Dedifferentiated amniotic fluid mesenchymal stem cell (primary cell): ENCODE results near the gene LGI4.
"Not testable (repeated sequence)": the region's sequence is repeated elsewhere in the genome, so short reads cannot be mapped to it uniquely, and the experiment has no call there.

Experiments
- DNase-seq: peaks from one replicate; pipeline ENCODE4 v3.0.0-alpha.2; 2016; ENCODE audit errors: extremely low spot score

The LGI4 gene

GRCh38 chr19:35106898-35107541 is 27.8 kb downstream of the LGI4 start:
- no peak for DNase-seq

DNA sequence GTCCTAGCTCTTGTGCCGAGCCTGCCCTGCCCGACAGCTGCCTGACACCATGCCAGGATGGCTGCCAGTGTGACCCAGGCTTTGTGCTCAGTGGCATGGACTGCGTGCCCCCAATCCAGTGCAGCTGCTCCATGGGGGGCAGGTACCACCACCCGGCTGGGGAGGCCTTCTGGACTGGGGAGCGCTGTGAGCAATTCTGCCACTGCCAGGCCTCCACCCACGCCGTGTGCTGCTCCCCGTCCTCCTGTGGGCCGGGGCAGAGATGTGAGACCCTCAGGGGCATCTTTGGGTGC is 28.6 kb downstream of the LGI4 start:
- DNase-seq = no peak

DNA sequence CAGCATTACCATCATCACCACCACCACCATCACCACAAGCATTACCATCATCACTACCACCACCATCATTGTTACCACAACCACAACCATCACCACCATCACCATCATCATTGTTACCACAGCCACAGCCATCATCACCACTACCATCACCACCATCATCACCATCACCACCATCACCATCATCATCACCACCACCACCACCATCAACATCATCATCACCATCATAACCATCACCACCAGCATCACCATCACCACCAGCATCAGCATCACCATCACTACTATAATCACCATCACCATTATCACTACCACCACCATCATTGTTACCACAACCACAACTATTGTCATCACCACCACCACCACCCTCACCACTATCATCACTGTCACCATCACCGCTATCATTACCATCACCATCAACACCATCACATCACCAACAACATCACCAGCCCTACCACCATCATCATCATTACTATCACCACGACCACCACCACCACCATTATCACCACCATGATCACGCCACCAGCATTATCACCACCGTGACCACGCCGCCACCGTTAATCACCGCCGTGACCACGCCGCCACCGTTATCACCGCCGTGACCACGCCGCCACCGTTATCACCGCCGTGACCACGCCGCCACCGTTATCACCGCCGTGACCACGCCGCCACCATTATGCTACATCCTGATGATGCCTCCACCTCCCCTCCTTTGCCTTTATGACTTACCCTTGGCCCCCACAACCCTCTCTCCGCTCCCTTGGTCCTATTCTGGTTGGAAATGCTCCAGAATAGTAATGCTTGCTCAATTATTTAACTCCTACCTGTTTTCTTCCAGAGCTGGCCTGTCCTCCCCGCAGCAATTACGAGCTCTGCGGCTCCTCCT is 29.2 kb downstream of the LGI4 start:
- DNase-seq = no peak

DNA sequence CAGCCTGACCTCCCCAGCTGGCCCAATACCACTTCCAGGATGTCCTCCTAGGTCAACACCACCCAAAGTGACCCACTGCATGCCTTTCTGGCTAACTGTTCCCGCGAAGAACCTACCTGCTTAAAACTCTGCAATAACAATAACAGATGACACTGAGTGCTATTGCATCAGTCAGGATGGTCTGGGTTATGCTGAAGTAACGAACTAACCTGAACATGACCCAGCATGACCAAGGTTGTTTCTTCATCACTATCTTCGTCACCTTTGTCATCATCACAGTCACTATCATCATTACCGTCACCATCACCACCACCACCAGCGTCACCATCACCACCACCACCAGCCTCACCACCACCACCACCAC is 29.8 kb downstream of the LGI4 start:
- no peak for DNase-seq

DNA sequence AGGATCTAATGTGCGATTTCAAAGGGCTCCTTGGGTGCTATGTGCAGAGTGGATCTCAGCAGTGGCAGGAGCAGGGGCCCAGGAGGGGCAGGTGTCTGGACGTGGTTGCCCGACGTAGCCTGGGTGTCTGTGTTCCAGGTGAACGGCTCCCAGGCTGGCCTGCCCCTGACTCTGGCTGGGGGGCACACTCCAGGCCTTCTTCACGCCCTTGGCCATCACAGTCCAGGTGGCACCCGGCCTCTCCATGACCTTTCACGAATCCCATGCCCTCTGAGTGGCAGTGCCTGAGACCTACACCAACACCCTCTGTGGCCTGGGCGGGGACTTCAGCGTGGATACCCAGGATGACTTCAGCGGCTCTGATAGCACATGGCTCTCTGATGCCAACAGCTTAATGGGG is 30.5 kb downstream of the LGI4 start:
- no peak for DNase-seq

DNA sequence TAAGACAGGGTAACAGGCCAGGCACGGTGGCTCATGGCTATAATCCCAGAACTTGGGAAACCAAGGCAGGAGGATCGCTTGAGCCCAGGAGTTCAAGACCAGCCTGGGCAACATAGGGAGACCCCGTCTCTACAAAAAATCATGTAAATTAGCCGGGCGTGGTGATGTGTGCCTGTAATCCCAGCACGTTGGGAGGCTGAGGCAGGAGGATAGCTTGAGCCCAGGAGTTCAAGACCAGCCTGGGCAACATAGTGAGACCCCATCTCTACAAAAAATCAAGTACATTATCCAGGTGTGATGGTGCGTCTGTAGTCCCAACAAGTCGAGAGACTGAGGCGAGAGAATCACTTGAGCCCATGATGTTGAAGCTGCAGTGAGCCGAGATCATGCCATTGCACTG is 31.2 kb downstream of the LGI4 start:
- not testable (repeated sequence) for DNase-seq

DNA sequence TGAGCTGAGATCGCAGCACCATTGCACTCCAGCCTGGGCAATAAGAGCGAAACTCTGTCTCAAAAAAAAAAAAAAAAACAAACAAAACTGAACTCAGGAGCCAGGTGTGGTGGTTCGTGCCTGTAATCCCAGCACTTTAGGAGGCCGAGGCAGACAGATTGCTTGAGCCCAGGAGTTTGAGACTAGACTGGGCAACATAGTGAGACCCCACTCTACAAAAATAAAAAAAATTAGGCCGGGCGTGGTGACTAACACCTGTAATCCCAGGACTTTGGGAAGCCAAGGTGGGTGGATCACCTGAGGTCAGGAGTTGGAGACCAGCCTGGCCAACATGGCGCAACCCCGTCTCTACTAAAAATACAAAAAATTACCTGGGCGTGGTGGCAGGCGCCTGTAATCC is 32.9 kb downstream of the LGI4 start:
- DNase-seq = not testable (repeated sequence)

GRCh38 chr19:35100588-35101533 is 34.0 kb downstream of the LGI4 start:
- DNase-seq = no peak

- no peak for DNase-seq
Observed at GRCh38 chr19:35099897-35100275, 35.0 kb downstream of the LGI4 start.

DNA sequence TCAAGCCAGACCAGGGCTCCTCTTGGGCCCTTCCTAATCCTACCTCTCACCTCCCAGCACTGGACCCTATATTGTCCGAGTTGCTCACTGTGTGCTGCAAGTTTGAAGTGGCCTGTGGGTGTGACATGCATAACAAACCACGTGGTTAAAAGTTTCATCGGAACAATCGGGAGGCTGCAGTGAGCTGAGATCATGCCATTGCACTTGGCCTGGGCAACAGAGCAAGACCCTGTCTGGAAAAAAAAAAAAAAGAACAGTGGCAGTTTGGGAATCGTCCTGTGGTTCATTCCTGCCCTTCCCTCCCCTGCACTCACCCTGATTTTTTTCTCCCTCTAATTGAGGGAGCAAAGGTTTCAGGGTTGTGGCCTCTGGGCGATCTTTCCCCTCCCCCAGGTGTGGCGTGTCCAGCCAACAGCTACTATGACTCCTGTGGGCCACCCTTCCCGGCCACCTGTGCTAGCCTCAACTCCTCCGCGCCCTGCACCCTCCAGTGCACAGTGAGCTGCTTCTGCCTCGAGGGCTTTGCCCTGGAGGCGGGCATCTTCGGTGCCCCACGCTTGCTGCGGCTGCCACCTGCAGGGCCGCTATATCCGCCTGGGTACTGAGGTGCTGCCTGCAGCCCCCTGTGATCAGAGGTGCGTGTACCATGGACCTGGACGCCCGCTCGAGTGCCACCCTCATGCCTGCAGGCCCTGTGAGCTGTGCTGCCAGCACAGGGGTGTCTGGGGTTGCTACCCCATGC is 35.5 kb downstream of the LGI4 start:
- DNase-seq = no peak

DNA sequence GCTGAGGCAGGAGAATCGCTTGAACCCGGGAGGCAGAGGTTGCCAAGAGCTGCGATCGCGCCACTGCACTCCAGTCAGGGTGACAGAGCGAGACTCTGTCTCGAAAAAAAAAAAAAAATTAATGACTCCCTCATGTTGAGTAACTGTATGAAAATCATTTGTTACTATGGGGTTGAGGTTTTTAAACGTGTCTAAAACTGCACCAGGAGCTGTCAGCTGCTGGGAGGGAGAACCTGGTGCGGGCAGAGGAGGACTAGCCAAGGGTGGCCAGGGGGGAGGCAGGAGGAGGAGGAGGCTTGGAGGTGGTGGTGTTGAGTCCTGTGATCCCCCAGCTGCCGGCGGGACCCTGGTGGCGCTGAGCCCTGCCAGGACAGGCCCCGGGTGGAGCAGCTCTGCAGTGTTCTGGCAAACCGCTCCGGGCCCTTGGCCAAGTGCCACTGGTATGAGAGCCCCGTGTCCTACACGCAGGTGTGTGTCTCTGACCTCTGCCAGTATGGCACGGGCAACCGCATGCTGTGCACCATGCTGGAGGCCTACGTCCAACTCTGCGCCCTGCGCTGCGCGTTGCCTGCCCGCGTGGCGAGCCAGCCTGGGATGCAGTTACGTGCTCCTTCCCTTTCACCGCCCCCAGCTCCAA is 36.3 kb downstream of the LGI4 start:
- no peak for DNase-seq

DNA sequence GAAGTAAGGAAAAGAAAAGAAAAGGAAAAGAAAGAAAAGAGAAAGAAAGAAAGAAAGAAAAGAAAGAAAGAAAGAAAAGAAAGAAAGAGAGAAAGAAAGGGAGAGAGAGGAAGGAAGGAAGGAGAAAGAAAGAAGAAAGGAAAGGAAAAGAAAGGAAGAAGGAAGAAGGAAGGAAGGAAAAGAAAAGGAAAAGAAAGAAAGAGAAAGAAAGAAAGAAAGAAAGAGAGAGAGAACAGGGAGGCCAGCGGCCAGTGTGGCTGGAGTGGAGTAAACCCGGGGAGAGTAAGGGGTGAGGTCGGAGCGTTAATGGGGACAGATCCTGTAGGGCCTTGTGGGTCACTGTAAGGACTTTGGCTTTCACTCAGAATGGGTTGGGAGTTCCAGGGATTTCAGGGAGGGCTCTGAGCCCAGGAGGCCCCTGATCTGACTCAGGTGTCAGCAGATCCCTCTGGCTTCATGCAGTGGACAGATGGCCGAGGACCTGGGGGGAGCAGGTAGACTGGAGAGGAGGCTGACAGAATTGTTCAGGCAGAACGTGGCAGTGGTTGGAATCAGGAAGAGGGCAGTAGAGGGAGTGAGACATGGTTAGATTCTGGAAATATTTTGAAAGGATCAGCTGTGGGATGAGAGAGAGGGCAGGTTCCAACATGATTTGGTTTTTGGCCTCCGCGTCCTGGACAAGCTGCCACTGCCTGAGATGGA is 39.0 kb downstream of the LGI4 start:
- DNase-seq = no peak

- DNase-seq = no peak
Observed at GRCh38 chr19:35094656-35095055, 40.2 kb downstream of the LGI4 start.

DNA sequence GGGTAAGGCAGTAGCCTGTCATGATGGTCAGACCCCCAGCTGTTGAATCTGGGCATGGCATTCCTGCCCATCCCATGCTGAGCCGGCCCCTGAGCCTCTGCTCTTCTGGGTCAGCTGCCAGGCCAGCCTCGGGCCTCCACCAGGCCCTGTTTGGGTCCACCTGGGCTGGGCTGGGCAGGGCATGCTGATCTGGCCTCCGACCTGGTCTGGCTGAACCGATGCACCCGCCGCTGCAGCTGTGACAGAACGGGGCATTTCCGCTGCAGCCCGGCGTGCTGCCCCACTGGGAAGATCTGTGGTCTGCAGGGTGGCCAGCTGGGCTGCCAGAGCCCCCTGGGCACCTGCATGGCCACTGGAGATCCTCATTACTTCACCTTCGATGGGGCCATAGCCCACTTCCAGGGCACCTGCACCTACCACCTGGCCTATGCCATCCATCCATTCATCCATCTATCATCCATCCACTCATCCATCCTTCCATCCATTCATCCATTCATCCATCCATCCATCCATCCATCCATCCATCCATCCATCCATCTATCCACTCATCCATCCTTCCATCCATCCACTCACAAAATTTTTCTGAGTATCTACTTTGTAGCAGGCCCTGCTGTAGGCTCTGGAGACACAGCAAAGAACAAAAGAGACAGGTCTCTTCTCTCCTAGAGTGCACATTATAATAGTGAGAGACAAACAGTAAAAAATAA is 40.8 kb downstream of the LGI4 start:
- DNase-seq = no peak

GRCh38 chr19:35093430-35093829 is 41.4 kb downstream of the LGI4 start:
- DNase-seq = no peak

DNA sequence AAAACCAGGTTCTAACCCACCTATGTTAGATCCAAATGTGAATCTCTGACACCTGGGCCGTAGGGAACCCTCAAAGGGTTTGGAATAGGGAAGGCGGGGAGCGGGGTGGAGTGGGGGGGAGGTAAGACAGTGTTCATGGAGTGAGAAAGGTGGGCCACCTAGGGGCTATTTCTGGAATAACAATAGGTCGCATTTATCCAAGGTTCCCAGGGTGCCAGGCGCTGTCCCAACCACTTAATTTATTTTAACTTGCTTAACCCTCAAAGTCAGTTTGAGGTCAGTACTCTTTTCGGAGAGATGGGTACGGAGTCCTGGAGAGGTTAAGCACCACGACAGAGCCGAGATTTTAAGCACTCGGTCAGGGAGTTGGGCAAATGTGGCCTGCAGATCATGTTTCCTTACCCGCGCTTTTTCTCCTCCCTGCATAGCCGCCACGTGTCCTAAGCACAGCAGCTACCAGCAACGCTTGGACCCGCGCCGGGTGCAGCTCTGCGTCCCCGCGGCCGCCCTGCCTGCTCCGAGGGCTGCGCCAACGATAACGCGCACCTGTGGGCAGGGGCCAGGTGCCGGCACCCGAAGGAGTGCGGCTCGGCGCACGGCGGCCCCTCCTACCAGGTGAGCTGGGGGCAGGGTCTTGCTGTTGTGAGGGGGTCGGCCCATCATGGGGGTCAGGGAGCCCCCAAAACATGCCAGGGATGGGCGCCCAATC is 44.2 kb downstream of the LGI4 start:
- DNase-seq = peak; percentile 56

DNA sequence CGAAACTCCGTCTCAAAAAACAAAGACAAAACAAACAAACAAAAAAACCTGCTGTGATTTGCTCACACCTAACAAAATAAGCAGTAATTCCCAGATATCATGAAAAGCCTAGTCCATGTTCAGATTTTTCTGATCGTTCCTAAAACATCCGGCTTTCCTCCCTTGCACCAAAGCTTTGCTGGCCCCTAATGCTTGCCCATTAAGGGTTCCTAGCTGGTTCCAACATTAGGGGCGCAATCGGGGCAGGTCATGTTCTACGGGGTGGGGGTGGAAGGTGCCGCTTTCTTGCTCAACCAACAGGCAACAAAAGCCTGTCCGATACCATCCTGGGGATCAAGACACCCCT is 44.7 kb downstream of the LGI4 start:
- DNase-seq = no peak

GRCh38 chr19:35089554-35089953 is 45.3 kb downstream of the LGI4 start:
- no peak for DNase-seq

DNA sequence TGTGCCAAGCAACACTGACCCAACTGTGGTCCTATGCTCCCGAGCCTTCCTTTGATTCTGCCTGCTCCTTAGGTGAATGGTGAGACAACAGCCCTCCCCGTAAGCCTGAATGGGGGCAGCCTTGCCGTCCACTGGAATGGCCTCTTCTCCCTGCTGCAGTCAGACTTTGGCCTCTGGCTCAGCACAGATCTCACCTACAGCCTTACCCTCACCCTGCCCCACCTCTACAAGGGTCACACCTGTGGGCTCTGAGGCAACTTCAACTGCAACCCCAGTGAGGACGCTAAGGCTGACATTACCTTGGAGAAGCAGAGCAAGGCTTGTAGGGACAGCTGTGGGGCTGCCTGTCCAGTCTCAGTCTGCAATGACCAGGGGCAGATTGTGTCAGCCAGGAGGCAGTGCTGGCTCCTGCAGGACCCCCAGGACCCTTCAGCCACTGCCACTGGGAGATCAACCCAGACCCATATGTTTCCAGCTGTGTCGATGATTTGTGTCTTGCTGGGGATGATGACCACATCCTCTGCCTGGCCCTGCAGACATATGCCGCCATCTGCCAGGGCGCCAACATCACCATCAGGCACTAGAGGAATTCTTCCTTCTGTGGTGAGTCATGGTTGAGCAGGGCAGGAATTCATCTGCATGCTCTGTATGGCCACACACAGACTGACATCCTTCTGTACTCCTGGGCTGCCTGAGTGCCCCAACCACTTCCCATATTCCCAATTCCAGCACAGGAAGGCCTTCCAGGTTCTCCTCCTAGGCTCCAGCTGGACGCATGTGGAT is 46.5 kb downstream of the LGI4 start:
- DNase-seq = peak; percentile 65
